GM23338 (cell line): ENCODE measurements around the gene FKBP1A. TPM values are rescaled to one million over a fixed set of nuclear protein-coding genes. Genes with fewer than 3 reads are reported as not detected.

Experiments used
- ATAC-seq: fragments of 200-7000 bp; cut with Tn5 transposase; 3 replicates; pipeline ENCODE4 v1.9.1; 2020
- DNase-seq: peaks from one replicate; pipeline ENCODE4 v3.0.0-alpha.2; 2015; ENCODE audit warnings: low spot score
- H2AFZ ChIP-seq: fragments of 200-600 bp; sonication (generic); 2 replicates; pipeline ENCODE4 v1.8.0; 2016; ENCODE audit warnings: antibody characterized with exemption, mild to moderate bottlenecking, moderate library complexity
- H3F3A ChIP-seq: fragments of 200-600 bp; sonication (generic); replicated peaks from 2 replicates; pipeline ENCODE4 v1.8.0; 2017; ENCODE audit warnings: antibody characterized with exemption, mixed run types, low read depth
- H3K27ac ChIP-seq: fragments of 200-600 bp; sonication (generic); 2 replicates; pipeline ENCODE4 v1.6.1; 2016; ENCODE audit warnings: low read depth
- H3K27me3 ChIP-seq: fragments of 200-600 bp; sonication (generic); 2 replicates; pipeline ENCODE4 v1.8.0; 2016; ENCODE audit warnings: mild to moderate bottlenecking, mixed run types, moderate library complexity; ENCODE audit not compliant: insufficient read depth
- H3K36me3 ChIP-seq: fragments of 200-600 bp; sonication (generic); 2 replicates; pipeline ENCODE4 v1.8.0; 2016; ENCODE audit warnings: mild to moderate bottlenecking; ENCODE audit not compliant: insufficient read depth
- H3K4me1 ChIP-seq: fragments of 200-600 bp; sonication (generic); 2 replicates; pipeline ENCODE4 v1.8.0; 2016; ENCODE audit warnings: mild to moderate bottlenecking, moderate library complexity; ENCODE audit not compliant: insufficient read depth
- H3K4me2 ChIP-seq: fragments of 200-600 bp; sonication (generic); 2 replicates; pipeline ENCODE4 v1.7.1; 2017; ENCODE audit warnings: mixed run types
- H3K4me3 ChIP-seq: fragments of 200-600 bp; sonication (generic); 2 replicates; pipeline ENCODE4 v1.6.1; 2016; ENCODE audit warnings: mixed run types
- H3K79me2 ChIP-seq: fragments of 200-600 bp; sonication (generic); replicated peaks from 2 replicates; pipeline ENCODE4 v1.8.0; 2017; ENCODE audit warnings: mild to moderate bottlenecking; ENCODE audit not compliant: insufficient read depth
- H3K9me2 ChIP-seq: fragments of 200-600 bp; sonication (generic); 2 replicates; pipeline ENCODE4 v1.8.0; 2017; ENCODE audit not compliant: insufficient read depth
- H4K20me1 ChIP-seq: fragments of 200-600 bp; sonication (generic); replicated peaks from 2 replicates; pipeline ENCODE4 v1.8.0; 2017; ENCODE audit warnings: mild to moderate bottlenecking; ENCODE audit not compliant: insufficient read depth
- H3K27ac Mint-ChIP-seq: 2 replicates; pipeline ENCODE4 v1.8.0; 2020; ENCODE audit warnings: inconsistent platforms, mild to moderate bottlenecking, moderate library complexity, mixed read lengths
- H3K27me3 Mint-ChIP-seq: 3 replicates; pipeline ENCODE4 v1.8.0; 2022; ENCODE audit warnings: low read depth, mild to moderate bottlenecking, moderate library complexity, mixed read lengths, inconsistent platforms; ENCODE audit not compliant: insufficient read depth, poor library complexity
- H3K36me3 Mint-ChIP-seq: 3 replicates; pipeline ENCODE4 v1.8.0; 2021; ENCODE audit warnings: low read depth, mild to moderate bottlenecking, inconsistent platforms, moderate library complexity, mixed read lengths
- H3K4me1 Mint-ChIP-seq: 3 replicates; pipeline ENCODE4 v1.8.0; 2020; ENCODE audit warnings: mild to moderate bottlenecking, inconsistent platforms, mixed read lengths
- H3K4me3 Mint-ChIP-seq: 3 replicates; pipeline ENCODE4 v1.8.0; 2021; ENCODE audit warnings: moderate library complexity, mild to moderate bottlenecking, inconsistent platforms, mixed read lengths
- H3K9me3 Mint-ChIP-seq: 3 replicates; pipeline ENCODE4 v1.8.0; 2020; ENCODE audit warnings: moderate library complexity, mild to moderate bottlenecking, inconsistent platforms, mixed read lengths
- CREB1 ChIP-seq: fragments of 250-450 bp; sonication (Bioruptor Pico); IDR thresholded peaks from 2 replicates; pipeline ENCODE4 v1.5.0; 2020; ENCODE audit warnings: low read depth, mild to moderate bottlenecking, moderate library complexity
- CTCF ChIP-seq, 2 experiments: fragments of 200-600 bp in 1 of 2; sonication (generic) in 1 of 2; conservative IDR thresholded peaks; 2 replicates each; pipeline versions ENCODE4 v1.5.1 to v1.6.1; 2016 to 2017; ENCODE audit warnings: antibody characterized with exemption in 2 of 2, low read depth in 2 of 2, mild to moderate bottlenecking in 2 of 2, moderate library complexity in 1 of 2
- ETS1 ChIP-seq: IDR thresholded peaks from 2 replicates; pipeline ENCODE4 v1.6.1; 2016; ENCODE audit warnings: antibody characterized with exemption
- EZH2 ChIP-seq: fragments of 200-600 bp; sonication (generic); IDR thresholded peaks from one replicate; pipeline ENCODE4 v1.8.0; 2017; ENCODE audit warnings: antibody characterized with exemption, mild to moderate bottlenecking, low read depth; ENCODE audit not compliant: unreplicated experiment
- EZH2phosphoT487 ChIP-seq: fragments of 200-600 bp; sonication (generic); IDR thresholded peaks from one replicate; pipeline ENCODE4 v1.8.1; 2018; ENCODE audit warnings: antibody characterized with exemption; ENCODE audit not compliant: unreplicated experiment
- JUNB ChIP-seq: IDR thresholded peaks from one replicate; pipeline ENCODE4 v1.6.1; 2016; ENCODE audit warnings: antibody characterized with exemption; ENCODE audit not compliant: unreplicated experiment
- NANOG ChIP-seq: IDR thresholded peaks from 2 replicates; pipeline ENCODE4 v1.6.1; 2016; ENCODE audit warnings: antibody characterized with exemption, borderline replicate concordance
- POLR2AphosphoS5 ChIP-seq: IDR thresholded peaks from 2 replicates; pipeline ENCODE4 v1.6.1; 2016; ENCODE audit warnings: antibody characterized with exemption, low read depth
- REST ChIP-seq: IDR thresholded peaks from one replicate; pipeline ENCODE4 v1.6.1; 2018; ENCODE audit warnings: antibody characterized with exemption; ENCODE audit not compliant: unreplicated experiment
- STAT1 ChIP-seq: IDR thresholded peaks from one replicate; pipeline ENCODE4 v1.6.1; 2016; ENCODE audit warnings: antibody characterized with exemption; ENCODE audit not compliant: unreplicated experiment
- ZNF114 ChIP-seq: fragments of 250-450 bp; sonication (Bioruptor Pico); IDR thresholded peaks from 2 replicates; pipeline ENCODE4 v1.5.0; 2020; ENCODE audit warnings: mild to moderate bottlenecking, moderate library complexity
- ZNF331 ChIP-seq: fragments of 250-450 bp; sonication (Bioruptor Pico); IDR thresholded peaks from 2 replicates; pipeline ENCODE4 v1.5.0; 2020; ENCODE audit warnings: low read depth, mild to moderate bottlenecking, moderate library complexity
- ZNF462 ChIP-seq: fragments of 250-450 bp; sonication (Bioruptor Pico); IDR thresholded peaks from 2 replicates; pipeline ENCODE4 v1.5.0; 2020; ENCODE audit warnings: mild to moderate bottlenecking, moderate library complexity
- polyA plus RNA-seq: library from polyadenylated mRNA; unstranded; fragments of >200 nt; fragmentation: Nextera tagmentation; extraction: Ambion mirVana; gene quantifications from 2 replicates; pipeline ENCODE4 v1.2.1, GENCODE V29; 2016
- total RNA-seq: library from RNA; depleted of rRNA; stranded (reverse); fragments of >200 nt; shearing (Covaris generic); gene quantifications from 2 replicates; pipeline ENCODE4 v1.2.3, GENCODE V29; 2014

The FKBP1A gene
- total and polyA plus RNA-seq, 2 experiments from 2014 or later: 171 to 350 TPM

- Mint-ChIP-seq H3K27ac (peak overlapping the region; percentile 73), H3K36me3 (peaks cover 11% of the 10 kb centered on the region; the same call in 2 of the 3 replicates), H3K4me3 (no peak overlapping the region), H3K9me3 (peaks cover 20% of the 10 kb centered on the region), H3K27me3 (peaks cover 5% of the 10 kb centered on the region), H3K4me1 (peaks cover 49% of the 10 kb centered on the region)
- Histone ChIP-seq H4K20me1 (no peaks in the 10 kb centered on the region), H3K27ac (peak overlapping the region; percentile 92), H3K4me1 (peaks cover 31% of the 10 kb centered on the region), H3F3A (peaks cover 3% of the 10 kb centered on the region; the same call in 1 of the 2 replicates), H3K36me3 (no peaks in the 10 kb centered on the region), H3K4me3 (no peak overlapping the region), H3K79me2 (no peaks in the 10 kb centered on the region), H3K27me3 (no peaks in the 10 kb centered on the region), H2AFZ (no peak overlapping the region), H3K9me2 (peaks cover 4% of the 10 kb centered on the region; the same call in 1 of the 2 replicates), H3K4me2 (peak overlapping the region; percentile 35)
- ATAC-seq: peak; percentile 83
- DNase-seq: peak; percentile 83
- TF ChIP-seq CTCF (conservative IDR thresholded peaks at IDR 0.05; ENCODE audit: low read depth in 2 of 2): no peak
- no peak for TF ChIP-seq EZH2
- TF ChIP-seq STAT1: no peak
- TF ChIP-seq ETS1: peak; percentile 41; the same call in 1 of the 2 replicates
- no peak for TF ChIP-seq JUNB
- no peak for TF ChIP-seq POLR2AphosphoS5
- TF ChIP-seq ZNF114 (CRISPR knock-in tag): peak; percentile 54; the same call in 1 of the 2 replicates
- TF ChIP-seq EZH2phosphoT487: no peak
- no peak for TF ChIP-seq REST
- TF ChIP-seq ZNF331 (CRISPR knock-in tag): no peak
- TF ChIP-seq NANOG: 0 out of 2 replicates have a peak, but pooled peaks have one; percentile 38
- no peak for TF ChIP-seq CREB1 (CRISPR knock-in tag)
- TF ChIP-seq ZNF462 (CRISPR knock-in tag): peak; percentile 99
Observed at GRCh38 chr20:1427457-1428054, 34.7 kb upstream of the FKBP1A start.
